RWPE2 (cell line): ENCODE results near the gene UNC79.

ENCODE experiments used
- ATAC-seq: fragments of 200-7000 bp; cut with Tn5 transposase; 3 replicates; pipeline ENCODE4 v1.9.1; 2021; ENCODE audit warnings: low read depth
- DNase-seq: peaks from one replicate; pipeline ENCODE4 v3.0.0-alpha.2; 2020; ENCODE audit warnings: low spot score
- H3K27ac ChIP-seq: fragments of 450-650 bp; 2 replicates; pipeline ENCODE4 v1.5.1; 2017; ENCODE audit warnings: mild to moderate bottlenecking; ENCODE audit not compliant: poor library complexity, severe bottlenecking
- H3K27me3 ChIP-seq: fragments of 250-450 bp; sonication (Bioruptor Pico); 2 replicates; pipeline ENCODE4 v1.5.1; 2021; ENCODE audit warnings: mild to moderate bottlenecking, moderate library complexity; ENCODE audit not compliant: insufficient read depth, poor library complexity, severe bottlenecking
- H3K36me3 ChIP-seq: fragments of 250-450 bp; sonication (Bioruptor Pico); 2 replicates; pipeline ENCODE4 v1.5.1; 2020; ENCODE audit warnings: low read depth, mild to moderate bottlenecking, moderate library complexity
- H3K4me1 ChIP-seq: fragments of 250-450 bp; sonication (Bioruptor Pico); 2 replicates; pipeline ENCODE4 v1.5.1; 2021; ENCODE audit warnings: mild to moderate bottlenecking, moderate library complexity; ENCODE audit not compliant: insufficient read depth, poor library complexity, severe bottlenecking
- H3K4me3 ChIP-seq: fragments of 250-450 bp; sonication (Bioruptor Pico); 2 replicates; pipeline ENCODE4 v1.5.1; 2021; ENCODE audit warnings: mild to moderate bottlenecking, moderate library complexity; ENCODE audit not compliant: severe bottlenecking
- H3K9me3 ChIP-seq: fragments of 250-450 bp; sonication (Bioruptor Pico); 2 replicates; pipeline ENCODE4 v1.5.1; 2021; ENCODE audit warnings: mild to moderate bottlenecking, moderate library complexity; ENCODE audit not compliant: severe bottlenecking
- TF ChIP-seq, protein P1 (sequence below): fragments of 450-650 bp; IDR thresholded peaks from one replicate; pipeline ENCODE4 v1.5.1; 2017; ENCODE audit warnings: mild to moderate bottlenecking, moderate library complexity; ENCODE audit not compliant: poor library complexity, severe bottlenecking

The UNC79 gene

GRCh38 chr14:93716002-93716745 is 285.4 kb downstream of the UNC79 start:
- DNase-seq (no peak), ATAC-seq (no peak)
- TF ChIP-seq, protein P1, sequence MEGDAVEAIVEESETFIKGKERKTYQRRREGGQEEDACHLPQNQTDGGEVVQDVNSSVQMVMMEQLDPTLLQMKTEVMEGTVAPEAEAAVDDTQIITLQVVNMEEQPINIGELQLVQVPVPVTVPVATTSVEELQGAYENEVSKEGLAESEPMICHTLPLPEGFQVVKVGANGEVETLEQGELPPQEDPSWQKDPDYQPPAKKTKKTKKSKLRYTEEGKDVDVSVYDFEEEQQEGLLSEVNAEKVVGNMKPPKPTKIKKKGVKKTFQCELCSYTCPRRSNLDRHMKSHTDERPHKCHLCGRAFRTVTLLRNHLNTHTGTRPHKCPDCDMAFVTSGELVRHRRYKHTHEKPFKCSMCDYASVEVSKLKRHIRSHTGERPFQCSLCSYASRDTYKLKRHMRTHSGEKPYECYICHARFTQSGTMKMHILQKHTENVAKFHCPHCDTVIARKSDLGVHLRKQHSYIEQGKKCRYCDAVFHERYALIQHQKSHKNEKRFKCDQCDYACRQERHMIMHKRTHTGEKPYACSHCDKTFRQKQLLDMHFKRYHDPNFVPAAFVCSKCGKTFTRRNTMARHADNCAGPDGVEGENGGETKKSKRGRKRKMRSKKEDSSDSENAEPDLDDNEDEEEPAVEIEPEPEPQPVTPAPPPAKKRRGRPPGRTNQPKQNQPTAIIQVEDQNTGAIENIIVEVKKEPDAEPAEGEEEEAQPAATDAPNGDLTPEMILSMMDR = no peak
- no peak overlapping the region for H3K4me3 ChIP-seq
- H3K36me3 ChIP-seq = no peaks in the 10 kb centered on the region
- H3K4me1 ChIP-seq = peaks cover 7% of the 10 kb centered on the region
- H3K9me3 ChIP-seq = no peaks in the 10 kb centered on the region
- H3K27me3 ChIP-seq = no peaks in the 10 kb centered on the region
- H3K27ac ChIP-seq = no peak overlapping the region

DNA sequence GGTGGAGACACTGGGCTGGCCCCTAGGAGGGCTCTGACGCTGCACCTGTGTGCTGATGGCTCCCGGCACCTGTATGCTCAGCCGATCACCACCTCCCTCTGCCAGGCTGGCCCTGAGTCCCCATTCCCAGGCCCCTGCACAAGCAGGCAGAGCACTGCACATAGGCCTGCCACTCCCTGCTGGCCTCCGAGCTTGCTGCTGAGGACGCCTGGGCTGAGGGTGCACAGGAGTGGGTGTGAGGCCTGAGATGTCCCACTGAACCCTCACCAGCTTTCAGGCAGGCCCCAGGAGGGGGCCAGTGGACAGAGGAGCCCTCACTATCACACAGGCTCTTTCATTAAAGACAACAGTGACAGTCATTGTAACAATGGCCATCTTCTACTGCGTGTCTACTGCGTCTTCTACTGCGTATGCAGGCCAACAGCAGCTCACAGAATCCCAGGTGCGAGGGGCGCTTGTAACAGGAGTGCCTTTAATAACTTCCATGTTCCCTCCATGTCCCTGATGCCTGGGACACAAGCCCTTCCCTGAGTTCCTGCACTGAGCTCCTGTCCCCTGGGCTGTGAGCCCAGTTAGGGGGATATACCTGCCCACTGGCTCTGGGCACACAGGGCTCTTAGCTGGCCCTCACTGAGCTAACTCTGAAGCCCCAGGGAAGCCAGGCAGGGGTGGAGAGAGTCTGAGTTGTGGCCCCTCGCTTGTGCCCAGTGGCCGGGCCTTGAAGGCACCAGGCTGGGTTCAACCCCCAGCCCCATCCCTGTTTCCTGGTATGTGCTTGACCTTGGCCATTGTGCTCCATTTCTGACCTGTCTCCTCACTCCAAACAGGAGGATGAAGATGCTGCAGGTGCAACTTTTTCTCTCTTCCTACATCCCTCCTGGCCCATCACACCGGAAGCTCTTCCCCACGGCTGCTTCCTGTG is 286.3 kb downstream of the UNC79 start:
- H3K9me3 ChIP-seq = no peaks in the 10 kb centered on the region
- H3K4me3 ChIP-seq = no peak overlapping the region
- no peaks in the 10 kb centered on the region for H3K27me3 ChIP-seq
- ATAC-seq (no peak; the same call in 2 of the 3 replicates), DNase-seq (no peak)
- TF ChIP-seq, protein P1 = no peak
- peaks cover 7% of the 10 kb centered on the region for H3K4me1 ChIP-seq
- H3K36me3 ChIP-seq = no peaks in the 10 kb centered on the region
- H3K27ac ChIP-seq = no peak overlapping the region

GRCh38 chr14:93717668-93718320 is 287.1 kb downstream of the UNC79 start:
- DNase-seq (no peak), ATAC-seq (no peak)
- no peaks in the 10 kb centered on the region for H3K27me3 ChIP-seq
- H3K27ac ChIP-seq = no peak overlapping the region
- H3K4me3 ChIP-seq = no peak overlapping the region
- TF ChIP-seq, protein P1 = no peak
- H3K36me3 ChIP-seq = no peaks in the 10 kb centered on the region
- peaks cover 4% of the 10 kb centered on the region for H3K4me1 ChIP-seq
- no peaks in the 10 kb centered on the region for H3K9me3 ChIP-seq

DNA sequence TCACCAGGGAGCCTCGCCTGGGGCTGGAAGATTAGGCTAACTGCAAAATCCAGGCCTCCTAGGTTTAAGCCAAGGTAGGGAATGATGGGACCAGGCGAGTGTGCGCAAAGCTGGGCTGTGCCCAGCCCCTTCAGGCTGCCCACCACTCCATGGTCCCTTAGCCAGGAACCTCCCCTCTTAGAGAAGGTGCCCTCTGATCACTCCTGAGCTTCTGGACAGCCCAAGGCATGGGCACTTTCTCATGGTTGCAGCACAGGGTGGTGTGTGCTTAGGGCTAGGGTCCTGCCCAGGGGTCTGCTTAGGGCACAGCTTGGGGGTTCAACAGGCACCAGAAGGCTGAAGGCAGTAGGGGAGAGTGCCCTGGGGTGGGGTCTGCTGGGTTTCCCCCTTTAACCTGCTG is 288.5 kb downstream of the UNC79 start:
- no peaks in the 10 kb centered on the region for H3K27me3 ChIP-seq
- no peak overlapping the region for H3K4me3 ChIP-seq
- no peaks in the 10 kb centered on the region for H3K4me1 ChIP-seq
- DNase-seq (no peak), ATAC-seq (no peak)
- no peak overlapping the region for H3K27ac ChIP-seq
- no peaks in the 10 kb centered on the region for H3K36me3 ChIP-seq
- no peaks in the 10 kb centered on the region for H3K9me3 ChIP-seq
- TF ChIP-seq, protein P1 = no peak
